B cell (primary cell): ENCODE results near the gene ASTN2. TPM values are rescaled to one million over a fixed set of nuclear protein-coding genes. Genes with fewer than 3 reads are reported as not detected.

Experiments used
- ATAC-seq: fragments of 200-7000 bp; cut with Tn5 transposase; one replicate; pipeline ENCODE4 v1.10.0; 2021; ENCODE audit warnings: low read depth, mild to moderate bottlenecking, moderate number of reproducible peaks, moderate library complexity
- CTCF ChIA-PET: fragments of 350-600 bp; sonication (Branson Sonifier 250); formaldehyde crosslinking; loops from one replicate; lab custom pipeline; 2021; ENCODE audit warnings: antibody characterized with exemption, inconsistent platforms; lab: Charles Lee
- POLR2A ChIA-PET: fragments of 350-600 bp; sonication (Branson Sonifier 250); formaldehyde crosslinking; loops from one replicate; lab custom pipeline; 2021; ENCODE audit warnings: antibody characterized with exemption; lab: Charles Lee
- DNase-seq: peaks from one replicate; pipeline ENCODE4 v3.0.0; 2013
- H2AFZ ChIP-seq: 2 replicates; pipeline ENCODE4 v1.6.1; 2012; ENCODE audit warnings: mild to moderate bottlenecking, low read depth, low read length; ENCODE audit not compliant: insufficient read depth, poor library complexity, severe bottlenecking
- H3K27ac ChIP-seq, 2 donors: 1 replicate in 1 of 2; 2 replicates in 1 of 2; pipeline ENCODE4 v1.5.1; 2012 to 2013; ENCODE audit warnings: low read length in 2 of 2, mild to moderate bottlenecking in 2 of 2, moderate library complexity in 1 of 2
- H3K27me3 ChIP-seq, 4 experiments: fragments of 200-600 bp in 1 of 4; sonication (generic) in 1 of 4; replicated peaks in 1 of 4; 1 replicate in 2 of 4; 2 replicates in 2 of 4; pipeline versions ENCODE4 v1.6.1 to v1.7.0; 2013 to 2016; ENCODE audit warnings: low read length in 3 of 4, mild to moderate bottlenecking in 2 of 4, mixed read lengths in 1 of 4, moderate library complexity in 1 of 4; ENCODE audit not compliant: insufficient read depth in 4 of 4, control insufficient read depth in 3 of 4; ENCODE audit errors: control extremely low read depth in 1 of 4
- H3K36me3 ChIP-seq, 2 experiments: replicated peaks in 1 of 2; 1 replicate in 1 of 2; 2 replicates in 1 of 2; pipeline versions ENCODE4 v1.6.1 to v1.7.1; 2013; ENCODE audit warnings: low read length in 1 of 2; ENCODE audit not compliant: insufficient read depth in 2 of 2, control insufficient read depth in 1 of 2; ENCODE audit errors: control extremely low read depth in 1 of 2, extremely low read depth in 1 of 2
- H3K4me1 ChIP-seq, 2 donors: fragments of 200-600 bp in 1 of 2; sonication (generic) in 1 of 2; 1 replicate in 1 of 2; 2 replicates in 1 of 2; pipeline versions ENCODE4 v1.5.1 to v1.6.1; 2013 to 2017; ENCODE audit warnings: low read length in 2 of 2; ENCODE audit not compliant: control insufficient read depth in 2 of 2, insufficient read depth in 2 of 2
- H3K4me2 ChIP-seq: replicated peaks from 2 replicates; pipeline ENCODE3; 2012; ENCODE audit warnings: mild to moderate bottlenecking, low read depth, low read length; ENCODE audit not compliant: poor library complexity, severe bottlenecking
- H3K4me3 ChIP-seq, 5 experiments: fragments of 200-600 bp in 1 of 5; sonication (generic) in 1 of 5; 1 replicate in 3 of 5; 2 replicates in 2 of 5; pipeline versions ENCODE4 v1.5.1 to v1.7.0; 2011 to 2016; ENCODE audit warnings: low read length in 4 of 5, mild to moderate bottlenecking in 4 of 5, low read depth in 2 of 5, control low read depth in 1 of 5, moderate library complexity in 1 of 5; ENCODE audit not compliant: insufficient read depth in 1 of 5; ENCODE audit errors: control extremely low read depth in 1 of 5, extremely low read depth in 1 of 5
- H3K79me2 ChIP-seq: fragments of 200-600 bp; sonication (generic); one replicate; pipeline ENCODE4 v1.6.0; 2016; ENCODE audit warnings: low read length; ENCODE audit not compliant: control insufficient read depth, insufficient read depth
- H3K9ac ChIP-seq: fragments of 200-600 bp; sonication (generic); 2 replicates; pipeline ENCODE4 v1.6.1; 2017; ENCODE audit warnings: mild to moderate bottlenecking, low read length, moderate library complexity
- H3K9me3 ChIP-seq, 3 donors: one replicate each; pipeline versions ENCODE4 v1.6.1 to v1.7.1; 2013; ENCODE audit warnings: low read length in 2 of 3; ENCODE audit not compliant: control insufficient read depth in 2 of 3, insufficient read depth in 1 of 3; ENCODE audit errors: control extremely low read depth in 1 of 3
- H4K20me1 ChIP-seq: 2 replicates; pipeline ENCODE4 v1.6.0; 2012; ENCODE audit warnings: mild to moderate bottlenecking, low read length; ENCODE audit not compliant: insufficient read depth, control insufficient read depth, poor library complexity, severe bottlenecking
- H3K27ac Mint-ChIP-seq: one replicate; pipeline ENCODE4 v1.8.0; 2021; ENCODE audit warnings: mixed read lengths
- H3K27me3 Mint-ChIP-seq: one replicate; pipeline ENCODE4 v1.8.0; 2021; ENCODE audit warnings: mixed read lengths
- H3K4me1 Mint-ChIP-seq: one replicate; pipeline ENCODE4 v1.8.0; 2021; ENCODE audit warnings: mixed read lengths
- H3K4me3 Mint-ChIP-seq: one replicate; pipeline ENCODE4 v1.8.0; 2021; ENCODE audit warnings: mixed read lengths
- H3K9me3 Mint-ChIP-seq: one replicate; pipeline ENCODE4 v1.8.0; 2022; ENCODE audit warnings: mixed read lengths; ENCODE audit not compliant: insufficient read depth
- CTCF ChIP-seq: fragments of 200-600 bp; IDR thresholded peaks from one replicate; pipeline ENCODE4 v1.8.0; 2022; ENCODE audit warnings: antibody characterized with exemption, mild to moderate bottlenecking
- EZH2 ChIP-seq: IDR thresholded peaks from 2 replicates; pipeline ENCODE4 v1.6.1; 2012; ENCODE audit warnings: borderline replicate concordance, low read depth, mild to moderate bottlenecking, moderate library complexity, low read length; ENCODE audit not compliant: insufficient read depth, poor library complexity, severe bottlenecking
- WGBS: methylation state at CpG from one replicate; pipeline ENCODE4 v1.1.5; 2013; ENCODE audit warnings: missing lambda C conversion rate; ENCODE audit not compliant: insufficient coverage; 5-methylcytosine and 5-hydroxymethylcytosine counted together
- intact Hi-C: fragments of 100-400 bp; cut with micrococcal nuclease; formaldehyde crosslinking; loops from one replicate; pipeline ENCODE4 v1.10.0; 2022
- polyA plus RNA-seq: library from polyadenylated mRNA; depleted of rRNA; stranded (reverse); fragments of >200 nt; gene quantifications from 2 replicates; pipeline ENCODE4 v1.2.3, GENCODE V29; 2012
- total RNA-seq, 2 donors: library from RNA; stranded (reverse); fragments of 120-200 nt in 1 of 2; gene quantifications; 1 replicate in 1 of 2; 2 replicates in 1 of 2; pipeline versions ENCODE4 v1.2.3 to v1.2.4, GENCODE V29; 2013 to 2022

Gene ASTN2
- total and polyA plus RNA-seq, 2 donors (not counting 1 experiment from before 2014, with no cell fraction given): 1.2 to 3.6 TPM

- no peaks in the 10 kb centered on the region for H3K9me3 Mint-ChIP-seq
- no peak overlapping the region for H3K4me3 ChIP-seq
- H3K36me3 ChIP-seq: no peaks in the 10 kb centered on the region
- H3K27me3 Mint-ChIP-seq: no peaks in the 10 kb centered on the region
- H3K4me1 ChIP-seq: no peaks in the 10 kb centered on the region
- ChIA-PET POLR2A (no interaction called here), CTCF (no interaction called here)
- no peak for DNase-seq
- H3K27me3 ChIP-seq: no peaks in the 10 kb centered on the region
- no peak overlapping the region for H3K9ac ChIP-seq
- no peaks in the 10 kb centered on the region for H3K79me2 ChIP-seq
- TF ChIP-seq CTCF (no peak), EZH2 (no peak)
- WGBS: 80% methylated on average over 1 of the region's 6 CpGs
- H3K4me2 ChIP-seq: no peak overlapping the region
- intact Hi-C loops: no loop called here
- H3K4me1 Mint-ChIP-seq: no peaks in the 10 kb centered on the region
- no peak overlapping the region for H3K27ac Mint-ChIP-seq
- ATAC-seq: no peak
- H2AFZ ChIP-seq: no peak overlapping the region
- no peak overlapping the region for H3K4me3 Mint-ChIP-seq
- H3K9me3 ChIP-seq: no peaks in the 10 kb centered on the region
- no peak overlapping the region for H3K27ac ChIP-seq
- no peaks in the 10 kb centered on the region for H4K20me1 ChIP-seq
These were observed 781.6 kb downstream of the ASTN2 start for GRCh38 chr9:116632990-116633838.

- intact Hi-C loops: no loop called here
- Histone ChIP-seq H3K79me2 (no peaks in the 10 kb centered on the region), H3K4me1 (no peaks in the 10 kb centered on the region), H3K4me3 (no peak overlapping the region), H3K36me3 (no peaks in the 10 kb centered on the region), H3K9me3 (no peaks in the 10 kb centered on the region), H3K9ac (no peak overlapping the region), H2AFZ (no peak overlapping the region), H4K20me1 (no peaks in the 10 kb centered on the region), H3K4me2 (no peak overlapping the region), H3K27me3 (no peaks in the 10 kb centered on the region), H3K27ac (no peak overlapping the region)
- WGBS: no CpG with 5 or more reads among the region's 3 CpGs
- Mint-ChIP-seq H3K27me3 (no peaks in the 10 kb centered on the region), H3K4me1 (no peaks in the 10 kb centered on the region), H3K9me3 (no peaks in the 10 kb centered on the region), H3K4me3 (no peak overlapping the region), H3K27ac (no peak overlapping the region)
- DNase-seq (no peak), ATAC-seq (no peak)
- no peak for TF ChIP-seq EZH2
- TF ChIP-seq CTCF: no peak
- ChIA-PET CTCF (no interaction called here), POLR2A (no interaction called here)
These were observed 785.2 kb downstream of the ASTN2 start for GRCh38 chr9:116629634-116630033.
